ENCODE results near the gene VAC14. TPM values are rescaled to one million over a fixed set of nuclear protein-coding genes. Genes with fewer than 3 reads are reported as not detected.

Gene VAC14
- total and polyA plus RNA-seq, 2 of the 8 experiments (the other 6 are each of a cell fraction or from before 2014, with no cell fraction given): 56.0 to 108 TPM

DNA sequence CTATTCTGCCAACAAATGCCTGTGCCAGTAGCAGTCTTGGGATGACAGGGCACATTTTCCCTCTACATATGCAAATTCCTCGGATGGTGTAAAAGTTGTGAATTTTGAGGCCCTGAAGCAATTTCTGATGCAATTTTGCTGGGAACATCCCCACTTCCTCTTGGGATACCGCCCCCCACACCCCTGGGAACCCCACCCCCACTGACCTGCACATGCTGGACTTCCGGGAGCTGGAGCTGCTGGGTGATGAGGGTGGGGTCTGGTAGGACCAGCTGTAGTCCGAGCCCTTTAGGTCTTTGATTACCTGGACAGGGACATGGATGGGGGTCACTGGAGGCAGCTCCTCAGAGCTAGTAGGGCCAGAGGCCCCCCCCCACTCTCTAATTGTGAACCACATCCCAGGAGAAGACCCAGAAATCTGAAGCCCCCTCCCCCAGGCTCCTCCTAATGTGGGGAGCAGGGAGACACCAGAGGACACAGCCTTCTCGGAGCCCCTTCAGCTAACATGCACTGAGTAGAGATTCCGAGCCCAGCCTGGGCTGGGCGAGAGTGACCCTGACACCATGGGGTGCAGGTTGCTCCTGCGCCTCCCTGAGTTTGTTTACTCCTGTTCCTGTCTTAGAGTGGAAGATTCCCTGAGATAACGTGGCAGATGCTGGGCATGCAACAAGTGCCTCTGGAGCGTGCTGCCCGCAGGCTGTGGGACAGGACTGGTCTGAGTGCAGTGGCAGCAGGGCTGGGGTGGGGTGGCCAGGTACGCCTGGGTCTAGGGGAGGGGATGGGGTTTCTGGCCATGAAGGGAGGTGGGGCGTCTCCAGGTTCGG, 124.1 kb downstream of the VAC14 start (continued):
- TF ChIP-seq SP1 (IDR thresholded peaks at IDR 0.05; ENCODE audit: low read depth, low read length) (no peak), POU5F1 (IDR thresholded peaks at IDR 0.05; ENCODE audit: low read depth, low read length) (no peak), POLR2AphosphoS5 (IDR thresholded peaks at IDR 0.05; ENCODE audit: low read depth, low read length) (no peak), SUZ12 (IDR thresholded peaks at IDR 0.05; ENCODE audit: low read length) (no peak), FOSL1 (IDR thresholded peaks at IDR 0.05; ENCODE audit: insufficient read depth, low read depth, low read length) (no peak), YY1 (IDR thresholded peaks at IDR 0.05; ENCODE audit: low read depth, low read length) (no peak), JUND (IDR thresholded peaks at IDR 0.05; ENCODE audit: low read length) (no peak)
